Suprapubic skin (tissue), 4 donors: Measurements from ENCODE around the gene ANKRD6. TPM values are rescaled to one million over a fixed set of nuclear protein-coding genes. Genes with fewer than 3 reads are reported as not detected.

ENCODE experiments used
- DNase-seq, 2 donors: peaks; one replicate each; pipeline ENCODE4 v3.0.0-alpha.2; 2019; ENCODE audit warnings: low spot score in 2 of 2
- H3K27ac ChIP-seq: fragments of 200-600 bp; sonication (generic); one replicate; pipeline ENCODE4 v1.5.1; 2019
- H3K27me3 ChIP-seq: fragments of 200-600 bp; sonication (generic); one replicate; pipeline ENCODE4 v1.5.1; 2019
- H3K36me3 ChIP-seq: fragments of 200-600 bp; sonication (generic); one replicate; pipeline ENCODE4 v1.5.1; 2019
- H3K4me1 ChIP-seq: fragments of 200-600 bp; sonication (generic); one replicate; pipeline ENCODE4 v1.5.1; 2019
- H3K4me3 ChIP-seq: fragments of 200-600 bp; sonication (generic); one replicate; pipeline ENCODE4 v1.5.1; 2019; ENCODE audit warnings: mild to moderate bottlenecking
- H3K9me3 ChIP-seq: fragments of 200-600 bp; sonication (generic); one replicate; pipeline ENCODE4 v1.5.1; 2019
- EP300 ChIP-seq: sonication (generic); formaldehyde crosslinking; IDR thresholded peaks from one replicate; pipeline ENCODE4 v1.6.1; 2017; ENCODE audit warnings: antibody characterized with exemption
- POLR2A ChIP-seq, 2 donors: fragments of 450-650 bp; IDR thresholded peaks; one replicate each; pipeline ENCODE4 v1.6.1; 2017; ENCODE audit warnings: antibody characterized with exemption in 2 of 2, mild to moderate bottlenecking in 2 of 2, moderate library complexity in 2 of 2
- POLR2AphosphoS5 ChIP-seq, 3 donors: sonication (generic); formaldehyde crosslinking; IDR thresholded peaks; one replicate each; pipeline ENCODE4 v1.6.1; 2017; ENCODE audit warnings: antibody characterized with exemption in 3 of 3
- WGBS: methylation state at CpG from one replicate; pipeline ENCODE4 v1.1.5; 2018; 5-methylcytosine and 5-hydroxymethylcytosine counted together
- total RNA-seq, 4 donors: library from RNA; depleted of rRNA; stranded (reverse); fragments of >200 nt; gene quantifications; one replicate each; pipeline ENCODE4 v1.1.0, GENCODE V29; 2016
- TF ChIP-seq, protein P1 (sequence below), 2 donors: fragments of 200-600 bp in 1 of 2; fragments of 450-650 bp in 1 of 2; sonication (generic) in 1 of 2; IDR thresholded peaks; one replicate each; pipeline ENCODE4 v1.5.1; 2016 to 2019; ENCODE audit warnings: antibody characterized with exemption in 2 of 2, mild to moderate bottlenecking in 1 of 2, moderate library complexity in 1 of 2

The ANKRD6 gene
- total RNA-seq, 4 donors from 2014 or later, result 3.4 to 6.9 (median 5.4) TPM

DNA sequence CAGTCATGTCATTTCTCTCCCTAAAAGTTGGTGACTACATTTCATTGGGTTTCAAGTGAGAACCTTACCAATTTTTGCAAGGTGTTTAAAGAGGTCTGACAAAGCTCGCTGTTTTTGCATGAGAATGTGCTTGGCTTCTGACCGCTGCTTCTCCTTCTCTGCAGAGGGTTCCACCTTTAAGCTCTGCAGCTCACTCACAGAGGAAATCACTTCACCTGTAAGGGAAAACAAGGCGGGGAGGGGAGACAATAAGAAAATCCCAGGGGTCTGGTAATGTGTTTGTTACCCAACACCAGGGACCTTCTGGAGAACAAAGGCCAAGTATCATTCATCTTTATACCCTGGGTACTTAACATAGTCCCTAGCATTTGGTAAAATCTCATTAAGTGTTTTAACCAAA lies 245.6 kb downstream of the ANKRD6 start:
- no peak overlapping the region for H3K27ac ChIP-seq
- peaks cover 97% of the 10 kb centered on the region for H3K36me3 ChIP-seq
- WGBS, result 90% methylated on average over 3 of the region's 3 CpGs
- H3K9me3 ChIP-seq, result no peaks in the 10 kb centered on the region
- no peak overlapping the region for H3K4me3 ChIP-seq
- H3K4me1 ChIP-seq, result no peaks in the 10 kb centered on the region
- TF ChIP-seq POLR2A (IDR thresholded peaks at IDR 0.05) (no peak), EP300 (no peak), POLR2AphosphoS5 (IDR thresholded peaks at IDR 0.05) (no peak)
- TF ChIP-seq, protein P1, sequence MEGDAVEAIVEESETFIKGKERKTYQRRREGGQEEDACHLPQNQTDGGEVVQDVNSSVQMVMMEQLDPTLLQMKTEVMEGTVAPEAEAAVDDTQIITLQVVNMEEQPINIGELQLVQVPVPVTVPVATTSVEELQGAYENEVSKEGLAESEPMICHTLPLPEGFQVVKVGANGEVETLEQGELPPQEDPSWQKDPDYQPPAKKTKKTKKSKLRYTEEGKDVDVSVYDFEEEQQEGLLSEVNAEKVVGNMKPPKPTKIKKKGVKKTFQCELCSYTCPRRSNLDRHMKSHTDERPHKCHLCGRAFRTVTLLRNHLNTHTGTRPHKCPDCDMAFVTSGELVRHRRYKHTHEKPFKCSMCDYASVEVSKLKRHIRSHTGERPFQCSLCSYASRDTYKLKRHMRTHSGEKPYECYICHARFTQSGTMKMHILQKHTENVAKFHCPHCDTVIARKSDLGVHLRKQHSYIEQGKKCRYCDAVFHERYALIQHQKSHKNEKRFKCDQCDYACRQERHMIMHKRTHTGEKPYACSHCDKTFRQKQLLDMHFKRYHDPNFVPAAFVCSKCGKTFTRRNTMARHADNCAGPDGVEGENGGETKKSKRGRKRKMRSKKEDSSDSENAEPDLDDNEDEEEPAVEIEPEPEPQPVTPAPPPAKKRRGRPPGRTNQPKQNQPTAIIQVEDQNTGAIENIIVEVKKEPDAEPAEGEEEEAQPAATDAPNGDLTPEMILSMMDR (IDR thresholded peaks at IDR 0.05), result no peak
- no peak for DNase-seq
- H3K27me3 ChIP-seq, result no peaks in the 10 kb centered on the region

DNA sequence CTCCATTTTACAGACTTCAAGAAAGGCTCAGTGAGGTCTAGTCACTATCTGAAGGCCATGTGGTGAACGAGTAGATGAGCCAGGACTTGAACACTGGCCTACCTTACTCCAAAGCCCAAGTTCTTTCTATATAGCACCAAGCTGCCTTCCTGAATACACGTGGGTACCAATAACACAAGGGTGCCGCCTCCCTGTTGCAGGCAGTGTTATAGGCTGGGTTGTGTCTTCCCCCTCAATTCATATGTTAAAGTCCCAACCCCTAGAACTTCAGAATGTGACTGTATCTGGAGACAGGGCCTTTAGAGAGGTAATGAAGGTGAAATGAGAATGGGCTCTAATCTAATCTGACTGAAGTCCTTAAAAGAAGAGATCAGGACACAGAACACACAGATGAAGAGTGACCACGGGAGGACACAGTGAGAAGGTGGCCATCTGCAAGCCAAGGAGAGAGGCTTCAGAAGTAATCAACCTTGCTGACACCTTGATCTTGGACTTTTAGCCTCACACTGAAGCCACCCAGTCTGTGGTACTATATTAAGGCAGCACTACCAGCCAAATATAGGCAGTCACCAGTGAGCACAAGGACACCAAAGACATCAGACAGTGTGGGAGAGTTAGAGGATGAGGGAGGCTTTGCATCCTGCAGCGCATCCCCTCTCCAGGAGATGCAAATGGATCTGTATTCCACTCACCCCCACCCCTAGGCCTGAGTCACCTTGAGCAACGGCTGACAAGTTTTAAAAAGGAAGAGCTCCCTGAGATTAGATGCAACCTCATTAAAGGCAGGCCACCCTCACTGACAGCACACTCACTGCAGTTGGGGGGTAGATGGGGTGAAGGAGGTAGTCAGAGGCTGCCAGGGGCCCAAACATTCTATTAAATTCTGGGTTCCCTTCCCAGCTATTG lies 246.5 kb downstream of the ANKRD6 start:
- Histone ChIP-seq H3K27ac (no peak overlapping the region), H3K4me3 (no peak overlapping the region), H3K27me3 (no peaks in the 10 kb centered on the region), H3K36me3 (peaks cover 97% of the 10 kb centered on the region), H3K9me3 (no peaks in the 10 kb centered on the region), H3K4me1 (no peaks in the 10 kb centered on the region)
- TF ChIP-seq POLR2A (IDR thresholded peaks at IDR 0.05) (no peak), POLR2AphosphoS5 (IDR thresholded peaks at IDR 0.05) (no peak), EP300 (no peak)
- TF ChIP-seq, protein P1 (IDR thresholded peaks at IDR 0.05), result no peak
- 78% methylated on average over 6 of the region's 6 CpGs for WGBS
- DNase-seq, result no peak

DNA sequence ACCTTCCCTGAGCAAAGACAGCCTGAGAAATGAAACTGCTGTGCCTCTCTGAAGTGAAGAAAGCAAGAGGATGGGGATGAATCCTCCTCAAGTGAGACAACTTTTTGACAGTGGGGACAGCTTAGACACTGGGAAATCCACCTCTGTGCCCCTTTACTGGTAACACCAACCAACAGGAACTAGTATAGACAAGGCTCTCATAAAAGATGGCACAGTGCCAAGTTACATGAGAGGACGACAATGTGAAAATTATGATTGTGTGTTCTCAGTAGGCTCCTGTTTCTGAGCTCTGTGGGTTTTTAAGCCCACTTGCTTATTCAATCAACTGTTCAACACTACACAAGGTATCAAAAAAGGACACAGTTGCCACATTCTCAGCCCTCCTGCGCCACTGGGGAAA lies 247.2 kb downstream of the ANKRD6 start:
- H3K27me3 ChIP-seq, result no peaks in the 10 kb centered on the region
- WGBS, result 89% methylated on average over 2 of the region's 2 CpGs
- DNase-seq, result no peak
- H3K4me1 ChIP-seq, result no peaks in the 10 kb centered on the region
- no peaks in the 10 kb centered on the region for H3K9me3 ChIP-seq
- no peak overlapping the region for H3K27ac ChIP-seq
- no peak for TF ChIP-seq POLR2AphosphoS5 (IDR thresholded peaks at IDR 0.05)
- TF ChIP-seq POLR2A (IDR thresholded peaks at IDR 0.05), result no peak
- no peak for TF ChIP-seq EP300
- TF ChIP-seq, protein P1 (IDR thresholded peaks at IDR 0.05), result no peak
- H3K4me3 ChIP-seq, result no peak overlapping the region
- peaks cover 97% of the 10 kb centered on the region for H3K36me3 ChIP-seq

DNA sequence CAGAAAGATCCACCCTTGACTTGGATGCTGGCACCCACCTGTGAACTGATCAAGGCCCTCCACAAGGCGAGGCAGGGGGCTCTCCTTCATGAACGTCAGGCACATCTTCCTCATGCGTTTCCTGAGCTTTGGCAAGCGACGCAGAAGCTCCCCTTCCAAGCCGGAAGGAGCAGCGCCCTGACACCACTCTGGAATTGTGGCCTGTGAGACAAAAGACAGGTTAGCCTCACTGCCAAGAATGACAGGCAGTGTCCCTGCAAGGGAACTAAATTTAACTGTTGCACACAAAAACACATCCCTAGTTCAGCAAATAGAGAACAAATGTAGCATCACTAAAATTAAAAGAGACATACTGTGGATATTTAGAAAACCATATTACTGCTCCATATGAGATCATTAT lies 247.6 kb downstream of the ANKRD6 start:
- WGBS, result 90% methylated on average over 5 of the region's 7 CpGs
- TF ChIP-seq POLR2A (IDR thresholded peaks at IDR 0.05) (no peak), EP300 (no peak), POLR2AphosphoS5 (IDR thresholded peaks at IDR 0.05) (no peak)
- TF ChIP-seq, protein P1 (IDR thresholded peaks at IDR 0.05), result no peak
- no peaks in the 10 kb centered on the region for H3K9me3 ChIP-seq
- H3K36me3 ChIP-seq, result peaks cover 97% of the 10 kb centered on the region
- no peaks in the 10 kb centered on the region for H3K27me3 ChIP-seq
- no peak overlapping the region for H3K4me3 ChIP-seq
- H3K27ac ChIP-seq, result no peak overlapping the region
- no peaks in the 10 kb centered on the region for H3K4me1 ChIP-seq
- DNase-seq, result no peak

DNA sequence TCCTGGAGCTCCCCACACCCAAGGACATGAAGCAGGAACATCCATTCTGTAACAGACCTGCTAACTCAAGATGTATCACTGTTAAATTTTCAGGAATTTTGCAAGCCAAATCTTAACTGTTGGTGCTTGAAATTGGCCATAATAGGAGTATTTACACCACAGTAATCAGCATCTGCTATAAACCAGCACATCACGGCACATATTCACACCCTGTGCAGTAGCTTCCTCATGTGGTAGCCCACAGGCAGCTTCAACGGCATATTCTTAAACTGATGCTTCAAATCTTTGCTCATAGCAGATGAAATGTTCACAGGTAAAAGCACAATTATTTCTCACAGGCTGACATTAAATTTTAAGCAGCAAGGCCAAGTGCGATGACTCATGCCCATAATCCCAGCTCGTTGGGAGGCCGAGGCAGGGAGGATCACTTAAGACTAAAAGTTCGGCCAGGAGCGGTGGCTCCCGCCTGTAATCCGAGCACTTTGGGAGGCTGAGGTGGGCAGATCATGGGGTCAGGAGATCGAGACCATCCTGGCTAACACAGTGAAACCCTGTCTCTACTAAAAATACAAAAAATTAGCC lies 249.1 kb downstream of the ANKRD6 start:
- H3K4me1 ChIP-seq, result no peaks in the 10 kb centered on the region
- no peak for DNase-seq
- H3K4me3 ChIP-seq, result no peak overlapping the region
- H3K36me3 ChIP-seq, result peaks cover 97% of the 10 kb centered on the region
- H3K27me3 ChIP-seq, result no peaks in the 10 kb centered on the region
- TF ChIP-seq POLR2AphosphoS5 (IDR thresholded peaks at IDR 0.05) (no peak), POLR2A (IDR thresholded peaks at IDR 0.05) (no peak), EP300 (no peak)
- TF ChIP-seq, protein P1 (IDR thresholded peaks at IDR 0.05), result no peak
- no peak overlapping the region for H3K27ac ChIP-seq
- WGBS, result 91% methylated on average over 10 of the region's 10 CpGs
- H3K9me3 ChIP-seq, result no peaks in the 10 kb centered on the region
